Parathyroid adenoma (tissue), 2 donors: Measurements from ENCODE around the gene SERINC5.

ENCODE experiments used
- H2AFZ ChIP-seq: fragments of 300-600 bp; sonication (generic); one replicate; pipeline ENCODE4 v1.7.0; 2017; ENCODE audit warnings: antibody characterized with exemption, mild to moderate bottlenecking
- H3K27ac ChIP-seq: fragments of 300-600 bp; sonication (generic); one replicate; pipeline ENCODE4 v1.7.0; 2017
- H3K27me3 ChIP-seq: fragments of 300-600 bp; sonication (generic); one replicate; pipeline ENCODE4 v1.7.0; 2017; ENCODE audit warnings: low read length; ENCODE audit not compliant: control insufficient read depth, insufficient read depth
- H3K36me3 ChIP-seq: fragments of 300-600 bp; sonication (generic); one replicate; pipeline ENCODE4 v1.7.0; 2017; ENCODE audit warnings: low read length; ENCODE audit not compliant: control insufficient read depth, insufficient read depth
- H3K4me1 ChIP-seq: fragments of 300-600 bp; sonication (generic); one replicate; pipeline ENCODE4 v1.7.0; 2017; ENCODE audit warnings: control low read depth
- H3K4me2 ChIP-seq: fragments of 300-600 bp; sonication (generic); one replicate; pipeline ENCODE4 v1.7.0; 2017; ENCODE audit warnings: low read length
- H3K4me3 ChIP-seq: fragments of 300-600 bp; sonication (generic); one replicate; pipeline ENCODE4 v1.7.0; 2017; ENCODE audit warnings: low read depth, low read length
- H3K79me2 ChIP-seq: fragments of 300-600 bp; sonication (generic); one replicate; pipeline ENCODE4 v1.7.0; 2017; ENCODE audit warnings: control low read depth
- H3K9ac ChIP-seq: fragments of 300-600 bp; sonication (generic); one replicate; pipeline ENCODE4 v1.7.0; 2017; ENCODE audit warnings: mild to moderate bottlenecking
- H3K9me3 ChIP-seq: fragments of 300-600 bp; sonication (generic); one replicate; pipeline ENCODE4 v1.7.0; 2017; ENCODE audit warnings: low read length; ENCODE audit not compliant: control insufficient read depth
- TF ChIP-seq, protein P1 (sequence below): fragments of 300-600 bp; sonication (generic); IDR thresholded peaks from one replicate; pipeline ENCODE4 v1.7.0; 2017; ENCODE audit warnings: antibody characterized with exemption, mild to moderate bottlenecking
- donor health status: primary hyperparathyroidism.

The SERINC5 gene

DNA sequence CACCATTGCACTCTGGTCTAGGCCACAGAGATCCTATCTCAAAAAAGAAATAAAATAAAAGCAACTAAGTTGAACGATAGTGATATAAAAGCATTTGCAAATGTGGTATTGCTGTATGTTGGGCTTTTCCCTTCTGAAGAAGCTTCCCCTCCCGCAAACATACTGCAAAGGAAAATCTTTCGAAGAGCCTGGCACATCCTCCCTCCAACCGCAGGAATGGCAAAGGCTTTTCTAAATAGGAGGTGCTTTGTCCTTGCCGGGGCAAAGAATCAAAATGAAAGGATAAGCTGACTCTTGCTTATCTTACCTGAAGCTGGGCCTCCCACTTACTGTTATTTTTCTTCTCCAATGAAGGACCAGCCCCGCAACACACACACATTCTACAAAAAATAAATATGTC lies 45.8 kb downstream of the SERINC5 start:
- H3K27ac ChIP-seq: no peak overlapping the region
- H2AFZ ChIP-seq: no peak overlapping the region
- H3K4me3 ChIP-seq: no peak overlapping the region
- TF ChIP-seq, protein P1, sequence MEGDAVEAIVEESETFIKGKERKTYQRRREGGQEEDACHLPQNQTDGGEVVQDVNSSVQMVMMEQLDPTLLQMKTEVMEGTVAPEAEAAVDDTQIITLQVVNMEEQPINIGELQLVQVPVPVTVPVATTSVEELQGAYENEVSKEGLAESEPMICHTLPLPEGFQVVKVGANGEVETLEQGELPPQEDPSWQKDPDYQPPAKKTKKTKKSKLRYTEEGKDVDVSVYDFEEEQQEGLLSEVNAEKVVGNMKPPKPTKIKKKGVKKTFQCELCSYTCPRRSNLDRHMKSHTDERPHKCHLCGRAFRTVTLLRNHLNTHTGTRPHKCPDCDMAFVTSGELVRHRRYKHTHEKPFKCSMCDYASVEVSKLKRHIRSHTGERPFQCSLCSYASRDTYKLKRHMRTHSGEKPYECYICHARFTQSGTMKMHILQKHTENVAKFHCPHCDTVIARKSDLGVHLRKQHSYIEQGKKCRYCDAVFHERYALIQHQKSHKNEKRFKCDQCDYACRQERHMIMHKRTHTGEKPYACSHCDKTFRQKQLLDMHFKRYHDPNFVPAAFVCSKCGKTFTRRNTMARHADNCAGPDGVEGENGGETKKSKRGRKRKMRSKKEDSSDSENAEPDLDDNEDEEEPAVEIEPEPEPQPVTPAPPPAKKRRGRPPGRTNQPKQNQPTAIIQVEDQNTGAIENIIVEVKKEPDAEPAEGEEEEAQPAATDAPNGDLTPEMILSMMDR: no peak
- H3K4me1 ChIP-seq: no peaks in the 10 kb centered on the region
- H3K36me3 ChIP-seq: no peaks in the 10 kb centered on the region
- H3K27me3 ChIP-seq: no peaks in the 10 kb centered on the region
- H3K9ac ChIP-seq: no peak overlapping the region
- H3K79me2 ChIP-seq: peaks cover 3% of the 10 kb centered on the region
- no peaks in the 10 kb centered on the region for H3K9me3 ChIP-seq
- H3K4me2 ChIP-seq: no peak overlapping the region

DNA sequence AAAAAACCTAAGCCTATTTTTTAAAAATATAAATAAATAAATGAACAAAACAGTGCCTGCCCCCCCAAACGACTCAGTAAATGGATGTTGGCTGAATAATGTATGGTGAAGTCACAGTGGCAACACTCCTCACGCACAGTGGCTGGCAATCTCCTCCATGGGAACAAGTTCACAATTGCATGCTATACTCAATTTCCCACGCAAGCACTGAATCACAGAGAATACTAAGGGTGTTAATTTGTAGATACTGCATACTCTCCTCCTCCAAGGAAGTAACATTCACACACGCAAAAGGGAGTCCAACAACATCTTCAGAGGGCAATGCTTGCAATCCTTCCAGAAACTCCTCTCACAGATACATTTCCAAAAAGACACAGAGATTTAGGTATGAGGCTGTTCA lies 47.5 kb downstream of the SERINC5 start:
- Histone ChIP-seq H3K4me2 (no peak overlapping the region), H2AFZ (no peak overlapping the region), H3K27ac (no peak overlapping the region), H3K4me3 (no peak overlapping the region), H3K79me2 (peaks cover 6% of the 10 kb centered on the region), H3K4me1 (no peaks in the 10 kb centered on the region), H3K9me3 (no peaks in the 10 kb centered on the region), H3K36me3 (no peaks in the 10 kb centered on the region), H3K27me3 (no peaks in the 10 kb centered on the region), H3K9ac (no peak overlapping the region)
- TF ChIP-seq, protein P1: no peak

- Histone ChIP-seq H3K79me2 (peaks cover 7% of the 10 kb centered on the region), H3K36me3 (no peaks in the 10 kb centered on the region), H3K27ac (no peak overlapping the region), H2AFZ (no peak overlapping the region), H3K4me2 (no peak overlapping the region), H3K9ac (no peak overlapping the region), H3K4me1 (no peaks in the 10 kb centered on the region), H3K27me3 (no peaks in the 10 kb centered on the region), H3K9me3 (no peaks in the 10 kb centered on the region), H3K4me3 (no peak overlapping the region)
- TF ChIP-seq, protein P1: no peak
Measured at GRCh38 chr5:80207832-80208231, 48.0 kb downstream of the SERINC5 start.

DNA sequence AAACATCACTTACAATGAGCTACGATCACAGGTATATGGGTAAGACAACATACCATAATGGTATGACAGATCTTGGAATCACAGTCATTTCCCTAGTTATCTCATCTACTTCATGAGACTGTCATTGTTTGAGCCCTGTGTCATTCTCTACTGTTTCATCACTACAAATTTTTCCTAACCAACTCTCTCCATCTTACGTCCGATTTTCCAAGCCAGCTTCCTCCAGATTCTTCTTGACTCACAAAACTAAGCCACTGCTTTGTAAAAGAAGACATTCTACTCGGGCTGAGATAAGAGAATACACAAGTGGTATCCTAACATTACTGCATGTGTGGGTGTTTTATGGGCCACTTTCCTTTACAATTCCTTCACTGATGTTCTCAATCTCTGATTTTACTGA lies 49.6 kb downstream of the SERINC5 start:
- Histone ChIP-seq H3K36me3 (no peaks in the 10 kb centered on the region), H3K4me3 (no peak overlapping the region), H3K27me3 (no peaks in the 10 kb centered on the region), H3K79me2 (peaks cover 10% of the 10 kb centered on the region), H3K27ac (no peak overlapping the region), H3K4me2 (no peak overlapping the region), H2AFZ (no peak overlapping the region), H3K9ac (no peak overlapping the region), H3K9me3 (no peaks in the 10 kb centered on the region), H3K4me1 (no peaks in the 10 kb centered on the region)
- TF ChIP-seq, protein P1: no peak

DNA sequence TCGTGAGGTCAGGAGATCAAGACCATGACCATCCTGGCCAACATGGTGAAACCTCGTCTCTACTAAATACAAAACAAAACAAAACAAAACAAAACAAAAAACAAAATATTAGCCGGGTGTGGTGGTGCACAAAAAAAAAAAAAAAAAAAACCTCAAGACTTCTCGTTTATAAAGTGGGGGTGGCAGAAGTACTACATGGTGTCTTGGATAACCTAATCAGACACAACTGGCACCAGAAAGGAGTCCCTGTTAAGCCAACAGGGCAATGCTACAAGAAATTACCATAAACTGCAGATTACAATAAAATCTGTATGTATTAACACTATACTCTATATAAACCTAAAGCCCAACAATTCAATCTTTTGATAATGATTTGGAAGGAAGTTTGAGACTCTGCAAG lies 50.0 kb downstream of the SERINC5 start:
- Histone ChIP-seq H3K9me3 (no peaks in the 10 kb centered on the region), H3K4me2 (no peak overlapping the region), H3K79me2 (peaks cover 13% of the 10 kb centered on the region), H3K27ac (no peak overlapping the region), H3K36me3 (no peaks in the 10 kb centered on the region), H3K27me3 (no peaks in the 10 kb centered on the region), H2AFZ (no peak overlapping the region), H3K4me1 (no peaks in the 10 kb centered on the region), H3K4me3 (no peak overlapping the region), H3K9ac (no peak overlapping the region)
- TF ChIP-seq, protein P1: no peak
